MCF 10A (cell line): ENCODE data around the gene STK4. TPM values are rescaled to one million over a fixed set of nuclear protein-coding genes. Genes with fewer than 3 reads are reported as not detected.

Source experiments
- BruUV-seq: library from RNA; stranded (reverse); fragments of 400-500 nt; replicated peaks from 2 replicates; lab custom pipeline; 2021; lab: Mats Ljungman, UMichigan
- CTCF ChIA-PET: fragments of 300-600 bp; sonication (Branson Sonifier 250); formaldehyde crosslinking; extraction: SDS; loops from one replicate; lab custom pipeline; 2021; ENCODE audit warnings: antibody characterized with exemption, inconsistent platforms; lab: Yijun Ruan, JAX
- POLR2A ChIA-PET: fragments of 300-600, 350-650 bp; sonication (Branson Sonifier 250); formaldehyde crosslinking; extraction: SDS; loops from one replicate; lab custom pipeline; 2020; ENCODE audit warnings: antibody characterized with exemption, inconsistent platforms; lab: Yijun Ruan, JAX
- DNase-seq: peaks from one replicate; pipeline ENCODE4 v3.0.0-alpha.2; 2018; ENCODE audit not compliant: unreplicated experiment
- H3K27ac Mint-ChIP-seq: one replicate; pipeline ENCODE4 v1.8.0; 2022; ENCODE audit warnings: mild to moderate bottlenecking, low read depth, mixed read lengths; ENCODE audit not compliant: unreplicated experiment
- H3K27me3 Mint-ChIP-seq: one replicate; pipeline ENCODE4 v1.8.0; 2022; ENCODE audit warnings: mixed read lengths; ENCODE audit not compliant: insufficient read depth, unreplicated experiment
- H3K36me3 Mint-ChIP-seq: one replicate; pipeline ENCODE4 v1.8.0; 2022; ENCODE audit warnings: mild to moderate bottlenecking, moderate library complexity, mixed read lengths; ENCODE audit not compliant: insufficient read depth, unreplicated experiment
- H3K4me1 Mint-ChIP-seq: one replicate; pipeline ENCODE4 v1.8.0; 2022; ENCODE audit warnings: mixed read lengths; ENCODE audit not compliant: insufficient read depth, unreplicated experiment
- H3K4me3 Mint-ChIP-seq: one replicate; pipeline ENCODE4 v1.8.0; 2022; ENCODE audit warnings: mild to moderate bottlenecking, moderate library complexity, mixed read lengths; ENCODE audit not compliant: unreplicated experiment
- H3K9me3 Mint-ChIP-seq: one replicate; pipeline ENCODE4 v1.8.0; 2022; ENCODE audit warnings: mixed read lengths; ENCODE audit not compliant: unreplicated experiment
- CTCF ChIP-seq: fragments of 200-600 bp; IDR thresholded peaks from one replicate; pipeline ENCODE4 v1.8.0; 2022; ENCODE audit warnings: antibody characterized with exemption, mild to moderate bottlenecking; ENCODE audit not compliant: unreplicated experiment
- intact Hi-C: fragments of 100-400 bp; cut with micrococcal nuclease; formaldehyde crosslinking; loops from 2 replicates; pipeline ENCODE4 v1.14.1; 2022
- total RNA-seq: library from RNA; stranded (reverse); gene quantifications from 2 replicates; pipeline ENCODE4 v1.2.3, GENCODE V29; 2022

Gene STK4
- total RNA-seq, 1 experiment from 2014 or later = 47.7 TPM

GRCh38 chr20:45097485-45098102, 131.3 kb downstream of the STK4 start:
- Mint-ChIP-seq H3K9me3 (no peaks in the 10 kb centered on the region), H3K36me3 (peaks cover 5% of the 10 kb centered on the region), H3K4me3 (no peak overlapping the region), H3K4me1 (no peaks in the 10 kb centered on the region), H3K27me3 (no peaks in the 10 kb centered on the region), H3K27ac (no peak overlapping the region)
- POLR2A ChIA-PET = interaction anchor here (1.0 to 3.2 kb wide), 3 partner anchors 27 to 85 kb away, joined by 3 to 30 read pairs (median 4); no protein-coding TSS in a partner anchor
- no peak for TF ChIP-seq CTCF
- intact Hi-C loops = loop anchor here (2.0 kb wide), 1 partner anchor 193 kb away; no protein-coding TSS in a partner anchor
- no peak for DNase-seq
- no TSS peak for BruUV-seq
- CTCF ChIA-PET = interaction anchor here (0.6 to 12.0 kb wide), 23 partner anchors 12 to 674 kb away, joined by 3 to 247 read pairs (median 13); partner anchors contain the start of genes TOMM34, WFDC12 and WFDC5

GRCh38 chr20:45098103-45098773, 131.9 kb downstream of the STK4 start:
- H3K27ac Mint-ChIP-seq = no peak overlapping the region
- H3K4me1 Mint-ChIP-seq = no peaks in the 10 kb centered on the region
- TF ChIP-seq CTCF = no peak
- no peaks in the 10 kb centered on the region for H3K27me3 Mint-ChIP-seq
- H3K36me3 Mint-ChIP-seq = peaks cover 5% of the 10 kb centered on the region
- H3K9me3 Mint-ChIP-seq = no peaks in the 10 kb centered on the region
- POLR2A ChIA-PET = no interaction called here
- BruUV-seq = no TSS peak
- intact Hi-C loops = no loop called here
- DNase-seq = no peak
- H3K4me3 Mint-ChIP-seq = no peak overlapping the region
- CTCF ChIA-PET = interaction anchor here (1.4 to 12.0 kb wide), 5 partner anchors 11 to 194 kb away, joined by 4 to 247 read pairs (median 167); partner anchors contain the start of gene WFDC5

GRCh38 chr20:45100563-45101245, 134.4 kb downstream of the STK4 start, which contains the start of gene KCNS1:
KCNS1 (minus strand) TSS chr20:45101127; CDS start chr20:45099236, 1,891 bp downstream.
- Mint-ChIP-seq H3K4me1 (peaks cover 12% of the 10 kb centered on the region), H3K27ac (no peak within 1 kb of the TSS)
- intact Hi-C loops = no loop called here

More at GRCh38 chr20:45100563-45101245, 134.4 kb downstream of the STK4 start, which contains the start of gene KCNS1:
- TF ChIP-seq CTCF = no peak
- no peaks in the 10 kb centered on the region for H3K27me3 Mint-ChIP-seq
- H3K4me3 Mint-ChIP-seq = no peak within 1 kb of the TSS
- CTCF ChIA-PET = interaction anchor here (0.6 to 12.0 kb wide), 13 partner anchors 9 to 626 kb away, joined by 3 to 211 read pairs (median 4); partner anchors contain the start of gene WFDC5
- POLR2A ChIA-PET = no interaction called here
- DNase-seq = no peak
- H3K36me3 Mint-ChIP-seq = peaks cover 5% of the 10 kb centered on the region
- H3K9me3 Mint-ChIP-seq = no peaks in the 10 kb centered on the region
- no TSS peak for BruUV-seq
